ENCODE measurements around the gene ADAM12.

ADAM12 gene, protein sequence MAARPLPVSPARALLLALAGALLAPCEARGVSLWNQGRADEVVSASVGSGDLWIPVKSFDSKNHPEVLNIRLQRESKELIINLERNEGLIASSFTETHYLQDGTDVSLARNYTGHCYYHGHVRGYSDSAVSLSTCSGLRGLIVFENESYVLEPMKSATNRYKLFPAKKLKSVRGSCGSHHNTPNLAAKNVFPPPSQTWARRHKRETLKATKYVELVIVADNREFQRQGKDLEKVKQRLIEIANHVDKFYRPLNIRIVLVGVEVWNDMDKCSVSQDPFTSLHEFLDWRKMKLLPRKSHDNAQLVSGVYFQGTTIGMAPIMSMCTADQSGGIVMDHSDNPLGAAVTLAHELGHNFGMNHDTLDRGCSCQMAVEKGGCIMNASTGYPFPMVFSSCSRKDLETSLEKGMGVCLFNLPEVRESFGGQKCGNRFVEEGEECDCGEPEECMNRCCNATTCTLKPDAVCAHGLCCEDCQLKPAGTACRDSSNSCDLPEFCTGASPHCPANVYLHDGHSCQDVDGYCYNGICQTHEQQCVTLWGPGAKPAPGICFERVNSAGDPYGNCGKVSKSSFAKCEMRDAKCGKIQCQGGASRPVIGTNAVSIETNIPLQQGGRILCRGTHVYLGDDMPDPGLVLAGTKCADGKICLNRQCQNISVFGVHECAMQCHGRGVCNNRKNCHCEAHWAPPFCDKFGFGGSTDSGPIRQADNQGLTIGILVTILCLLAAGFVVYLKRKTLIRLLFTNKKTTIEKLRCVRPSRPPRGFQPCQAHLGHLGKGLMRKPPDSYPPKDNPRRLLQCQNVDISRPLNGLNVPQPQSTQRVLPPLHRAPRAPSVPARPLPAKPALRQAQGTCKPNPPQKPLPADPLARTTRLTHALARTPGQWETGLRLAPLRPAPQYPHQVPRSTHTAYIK

DNA sequence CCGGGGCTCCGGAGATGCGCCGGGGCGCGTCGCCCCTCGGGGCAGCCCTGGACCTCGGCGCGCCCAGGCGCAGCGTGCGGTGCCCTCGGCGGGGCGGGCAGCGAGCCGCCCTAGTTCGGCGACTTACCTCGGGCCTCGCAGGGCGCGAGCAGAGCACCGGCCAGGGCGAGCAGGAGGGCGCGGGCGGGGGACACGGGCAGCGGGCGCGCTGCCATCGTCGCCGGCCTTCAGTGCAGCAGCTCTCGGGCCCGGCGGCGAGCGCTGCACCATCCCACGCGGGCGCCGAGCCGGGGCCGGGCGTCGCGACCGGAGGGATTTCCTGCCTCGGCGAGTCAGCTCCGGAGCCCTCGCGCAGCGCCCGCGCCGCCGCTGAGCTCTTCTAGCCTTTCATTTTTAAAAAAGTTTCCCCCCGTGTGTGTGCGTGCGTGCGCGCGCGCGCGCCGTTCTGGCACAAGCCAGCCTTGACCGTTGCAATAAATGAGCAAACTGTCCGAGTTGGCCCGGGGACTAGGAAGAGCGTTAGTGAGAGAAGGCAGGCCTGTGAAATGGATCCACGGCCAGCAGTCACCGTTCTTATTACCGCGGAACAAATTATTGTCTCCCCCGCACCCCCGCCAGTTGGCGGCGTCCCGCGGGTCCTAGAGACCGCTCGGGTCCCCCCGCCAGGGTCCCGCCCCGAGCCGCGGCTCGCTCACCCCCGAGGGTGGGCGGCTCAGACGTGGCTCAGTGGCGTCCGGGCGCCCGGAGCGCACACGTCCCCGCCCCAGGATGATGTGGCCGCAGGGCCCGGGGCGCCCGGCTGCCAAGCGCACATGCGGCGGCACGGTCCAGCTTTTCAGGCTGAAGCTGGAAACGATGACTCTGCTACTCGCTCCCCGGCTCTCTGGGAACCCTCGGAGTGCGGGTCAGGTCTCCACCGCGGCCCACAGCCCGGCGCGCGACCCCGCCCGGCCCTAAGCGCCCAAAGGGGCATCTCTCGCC is at the start of gene ADAM12:
Gene ADAM12, minus strand, starts transcription at position 547 of the 981 bp plus-strand sequence. Its CDS starts 332 bp downstream, at position 215.
- DNase-seq: peak in 2 of 3 donors; percentile 16 to 46

GRCh38 chr10:126437635-126438406 is 49.5 kb upstream of the ADAM12 start:
- no peak for DNase-seq

- no peak for DNase-seq
Measured at GRCh38 chr10:126434235-126434634, 46.0 kb upstream of the ADAM12 start.

- DNase-seq: no peak
Measured at GRCh38 chr10:126433351-126433750, 45.1 kb upstream of the ADAM12 start.

GRCh38 chr10:126432507-126432906 is 44.2 kb upstream of the ADAM12 start:
- no peak for DNase-seq

- no peak for DNase-seq
Measured at GRCh38 chr10:126431816-126432215, 43.5 kb upstream of the ADAM12 start.

- no peak for DNase-seq
Measured at GRCh38 chr10:126430512-126430911, 42.2 kb upstream of the ADAM12 start.

DNA sequence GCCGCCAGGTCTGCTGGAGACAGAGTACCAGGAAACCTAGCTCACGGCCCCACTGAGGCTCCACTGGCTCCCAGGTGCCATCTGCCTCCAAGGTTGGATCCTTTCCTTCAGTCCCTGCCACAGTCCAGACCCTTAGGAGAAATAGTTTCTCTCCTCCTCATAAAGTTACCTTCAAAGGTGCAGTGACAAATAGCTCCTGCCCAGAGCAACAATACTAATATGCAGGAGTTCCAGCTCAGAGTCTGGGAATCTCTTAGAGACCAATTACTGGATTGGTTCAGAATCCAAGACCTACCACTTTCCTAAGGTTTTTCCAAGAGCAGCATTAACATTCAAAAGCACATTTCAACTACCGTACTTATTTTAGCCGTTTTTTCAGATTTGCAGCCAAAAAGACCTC is 41.0 kb upstream of the ADAM12 start:
- DNase-seq: no peak

DNA sequence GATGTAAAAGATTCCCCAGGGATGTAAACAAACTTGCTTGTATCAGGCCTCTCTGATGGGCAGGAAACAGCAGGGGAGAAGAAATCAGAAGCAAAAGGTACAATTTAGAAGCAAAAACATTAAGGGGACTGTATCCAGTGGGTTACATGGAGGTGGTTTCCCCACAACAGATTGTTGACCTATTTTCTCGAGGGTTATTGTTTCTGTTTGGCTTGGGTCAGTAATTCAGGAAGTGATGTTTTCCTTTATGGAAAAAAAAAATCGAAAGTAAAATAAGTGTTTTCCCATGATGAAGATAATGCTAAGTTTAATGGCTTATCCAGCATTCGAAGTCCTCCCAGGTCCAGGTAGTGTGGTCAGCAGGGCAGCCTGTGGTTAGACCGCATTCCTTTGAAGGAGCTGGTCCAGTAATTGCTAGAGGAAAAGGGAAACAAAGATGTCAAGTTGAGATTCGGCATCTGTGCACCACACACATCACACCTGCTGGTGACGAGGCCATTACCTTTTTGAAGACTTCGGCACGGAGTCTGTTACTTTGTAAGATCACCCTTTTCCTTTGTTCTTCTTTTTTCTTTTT is 37.3 kb upstream of the ADAM12 start:
- DNase-seq: no peak

DNA sequence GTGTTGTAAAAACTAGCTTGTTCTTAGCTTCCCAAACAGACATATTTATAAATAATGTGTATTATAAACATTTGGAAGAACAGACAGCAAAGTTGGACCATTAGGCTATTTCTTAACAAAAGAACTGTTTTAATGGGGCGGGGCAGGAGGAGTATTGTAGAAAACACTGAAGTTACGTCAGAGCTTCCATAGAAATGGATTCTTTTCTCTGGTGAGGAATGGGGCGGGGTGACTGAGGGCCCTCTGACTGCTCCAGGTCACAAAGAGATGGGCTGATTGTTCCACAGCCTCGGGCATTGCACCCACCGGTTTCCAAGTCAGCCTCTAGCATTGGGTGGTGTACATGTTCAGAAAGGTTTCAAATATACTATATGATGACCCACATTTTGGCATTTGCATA is 36.8 kb upstream of the ADAM12 start:
- no peak for DNase-seq

GRCh38 chr10:126423732-126424491 is 35.6 kb upstream of the ADAM12 start:
- no peak for DNase-seq

DNA sequence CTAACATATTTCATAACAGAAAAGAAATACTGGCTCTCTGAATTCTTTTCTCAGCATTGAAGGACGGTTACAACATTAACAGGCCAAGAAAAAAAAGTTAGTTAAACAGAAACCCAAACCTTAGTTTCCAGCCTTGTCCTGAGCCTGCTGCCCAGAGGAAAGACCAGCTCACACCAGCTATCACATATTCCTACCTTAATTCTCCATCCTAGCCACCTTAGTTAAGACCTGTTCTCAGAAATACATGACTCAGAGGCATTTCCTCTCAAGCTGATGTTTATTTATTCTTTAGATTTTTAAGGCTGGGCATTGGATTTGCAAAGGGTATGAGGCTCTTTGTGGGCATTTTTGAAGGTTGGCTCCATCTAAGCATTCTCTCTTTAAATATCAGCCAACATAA is 34.3 kb upstream of the ADAM12 start:
- DNase-seq: no peak

DNA sequence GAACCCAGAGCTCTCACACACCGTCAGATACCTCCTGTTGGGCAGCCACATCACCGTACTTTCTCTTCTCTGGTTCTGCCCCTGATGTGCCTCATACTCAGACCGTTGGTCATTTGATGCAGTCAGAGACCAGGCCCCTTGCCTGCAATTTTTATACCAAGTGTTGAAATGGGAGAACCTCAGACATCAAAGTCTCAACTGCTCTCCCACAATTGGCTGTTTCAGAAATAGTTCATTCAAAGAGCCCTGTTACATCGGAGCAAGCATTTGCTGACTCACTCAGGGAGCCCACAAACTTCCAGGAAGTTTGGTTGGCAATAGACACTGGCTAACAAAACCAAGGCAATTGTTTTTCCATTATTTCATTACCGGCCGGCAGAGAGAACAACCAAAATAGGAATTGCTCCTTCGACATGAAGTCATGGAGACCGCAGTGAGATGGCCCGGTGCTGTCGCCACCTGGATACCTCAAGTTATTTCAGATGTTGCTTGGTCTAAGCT is 33.5 kb upstream of the ADAM12 start:
- DNase-seq: no peak

DNA sequence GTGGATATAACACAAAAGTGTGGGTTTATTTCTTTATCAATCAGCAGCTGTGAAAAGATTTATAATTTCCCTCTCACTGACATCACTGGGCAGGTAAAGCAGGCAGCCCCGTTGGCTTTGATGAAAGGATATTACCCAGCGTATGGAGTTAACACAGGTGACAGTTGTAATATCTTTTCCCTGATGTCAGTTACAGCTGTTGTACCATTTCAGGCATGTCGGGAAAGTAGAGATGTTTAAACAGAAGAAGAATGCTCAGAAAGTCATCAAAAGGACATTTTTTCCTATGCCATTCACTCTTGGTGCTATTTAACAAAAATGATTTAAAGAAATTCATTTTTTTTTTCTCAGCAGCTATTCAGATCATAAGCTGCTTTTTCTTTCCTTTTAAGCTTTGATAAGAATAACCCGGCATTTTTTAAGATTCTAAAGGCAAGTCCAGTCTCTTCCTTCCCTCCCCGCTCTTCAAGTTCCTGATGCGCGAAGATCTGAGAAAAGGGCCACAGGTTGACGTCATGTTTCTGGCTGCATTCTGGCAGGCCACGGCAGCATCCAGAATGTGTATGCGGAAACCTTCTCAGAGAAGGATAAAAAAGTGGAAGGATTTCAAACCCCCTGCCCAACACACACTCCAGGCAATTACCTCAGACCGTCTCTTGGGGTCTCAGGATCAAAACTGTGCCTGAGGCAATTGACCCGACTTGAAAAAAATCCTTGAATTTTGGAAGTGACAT is 32.5 kb upstream of the ADAM12 start:
- no peak for DNase-seq

DNA sequence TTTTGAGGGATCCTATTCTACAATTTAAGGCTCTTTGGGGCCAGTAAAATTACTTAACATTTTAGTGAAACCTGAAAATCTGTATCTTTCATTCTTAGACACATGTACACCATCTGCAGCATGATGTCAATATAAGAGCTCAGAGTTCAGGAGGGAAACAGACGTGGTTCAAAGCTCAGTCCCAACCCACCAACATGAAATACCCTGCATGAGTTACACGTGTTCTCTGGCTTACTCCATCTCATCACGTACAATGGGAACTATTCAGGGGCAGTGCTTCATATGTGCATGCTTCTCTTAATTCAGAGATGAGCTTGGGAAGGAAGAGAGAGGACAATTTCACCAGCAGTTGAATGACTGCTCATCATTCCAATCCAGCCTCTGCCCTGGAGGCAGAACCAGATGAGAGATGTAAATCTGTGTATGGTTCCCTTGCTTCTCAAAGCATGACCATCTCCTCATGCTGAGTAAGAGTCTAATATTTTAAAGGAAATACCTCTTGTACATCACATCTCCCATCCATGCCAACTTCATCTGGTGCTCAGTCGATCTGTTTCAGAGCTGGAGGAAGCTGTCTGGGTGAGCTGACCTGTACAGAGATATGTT is 29.0 kb upstream of the ADAM12 start:
- DNase-seq: no peak

GRCh38 chr10:126409821-126410220 is 21.5 kb upstream of the ADAM12 start:
- no peak for DNase-seq

DNA sequence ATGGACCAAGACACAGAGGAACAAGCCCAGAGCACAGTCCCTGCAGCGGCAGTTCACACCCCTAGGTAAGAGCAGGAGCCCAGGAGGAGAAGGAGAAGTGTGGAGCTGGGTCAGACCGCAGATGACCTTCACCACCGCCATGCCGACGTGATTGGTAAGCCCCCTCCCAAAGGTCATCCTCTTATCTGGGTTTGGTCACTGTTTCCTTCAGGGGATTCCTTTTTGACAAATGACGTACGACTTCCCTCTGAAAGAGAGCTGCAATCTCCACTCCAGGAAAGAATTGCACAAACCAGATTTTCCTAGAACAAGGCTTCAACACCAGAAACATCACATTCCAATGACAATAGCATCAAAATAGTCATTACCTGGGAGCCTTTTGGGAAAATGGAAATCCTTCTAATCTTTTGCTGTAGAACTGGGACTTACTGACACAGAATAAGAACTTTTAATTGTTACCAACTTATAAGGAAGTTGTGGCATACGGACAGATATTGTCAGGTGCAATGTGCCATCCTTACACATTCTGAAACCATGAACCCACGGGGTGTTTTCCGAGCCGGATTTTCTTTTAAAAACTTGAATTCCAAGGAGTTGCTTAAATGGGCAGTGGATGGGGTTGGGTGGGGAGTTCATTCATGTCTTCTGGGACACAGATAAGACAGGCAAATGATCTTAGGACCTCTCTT is 20.8 kb upstream of the ADAM12 start:
- no peak for DNase-seq

GRCh38 chr10:126407831-126408230 is 19.6 kb upstream of the ADAM12 start:
- no peak for DNase-seq
